Right ventricle myocardium superior (tissue), 1 donor: ENCODE results near the gene MT2A. TPM values are rescaled to one million over a fixed set of nuclear protein-coding genes. Genes with fewer than 3 reads are reported as not detected.

Experiments used
- ATAC-seq: fragments of 200-7000 bp; cut with Tn5 transposase; one replicate; pipeline ENCODE4 v1.9.1; 2020; ENCODE audit warnings: mild to moderate bottlenecking; ENCODE audit not compliant: poor library complexity
- DNase-seq: peaks from one replicate; pipeline ENCODE4 v3.0.0-alpha.2; 2020
- intact Hi-C: fragments of 100-400 bp; cut with DNase I; formaldehyde crosslinking; loops from one replicate; pipeline ENCODE4 v1.11.2; 2022
- total RNA-seq: library from RNA; stranded (reverse); fragmentation: NEBNext Ultra II Directional; extraction: Animal tissue kit (Norgen Biotek cat#: 25700); gene quantifications from one replicate; pipeline ENCODE4 v1.2.1, GENCODE V29; 2021
- donor health status: DM: no; HTN: yes; CAD: no; lungs with severe emphysema.

The MT2A gene
- total RNA-seq, 1 donor from 2014 or later, result 87.9 TPM

DNA sequence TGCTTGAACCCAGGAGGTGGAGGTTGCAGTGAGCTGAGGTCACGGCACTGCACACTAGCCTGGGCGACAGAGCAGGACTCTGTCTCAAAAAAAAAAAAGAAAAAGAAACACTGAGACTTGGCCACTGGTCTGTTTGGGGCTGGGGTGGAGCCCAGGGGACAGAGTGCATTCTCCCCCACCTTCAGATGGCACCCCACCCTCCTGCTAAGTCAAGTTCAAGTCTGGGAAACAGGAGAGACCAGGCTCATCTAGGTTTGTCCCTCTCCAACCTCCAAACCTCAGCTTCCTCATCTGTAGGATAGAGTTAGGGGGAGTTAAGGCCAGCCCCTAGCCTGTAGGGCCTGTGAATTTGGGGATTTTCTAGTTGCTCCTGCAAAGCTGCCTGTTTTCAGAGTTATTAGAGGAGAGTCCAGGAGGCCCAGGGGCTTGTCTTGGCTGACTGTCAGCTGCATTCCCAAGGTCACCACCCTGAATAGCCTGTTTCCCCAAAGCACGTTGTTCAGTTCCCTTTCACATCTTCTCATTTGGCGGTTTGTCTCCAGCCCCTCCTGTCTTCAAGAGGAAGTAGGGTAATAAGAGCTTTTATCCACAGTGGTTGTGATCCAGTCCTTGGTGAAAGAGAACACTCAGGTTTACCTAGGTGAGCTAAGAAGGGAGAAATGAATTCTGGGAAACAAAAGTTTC is 16.9 kb upstream of the MT2A start:
- intact Hi-C loops, result no loop called here
- no peak for ATAC-seq

DNA sequence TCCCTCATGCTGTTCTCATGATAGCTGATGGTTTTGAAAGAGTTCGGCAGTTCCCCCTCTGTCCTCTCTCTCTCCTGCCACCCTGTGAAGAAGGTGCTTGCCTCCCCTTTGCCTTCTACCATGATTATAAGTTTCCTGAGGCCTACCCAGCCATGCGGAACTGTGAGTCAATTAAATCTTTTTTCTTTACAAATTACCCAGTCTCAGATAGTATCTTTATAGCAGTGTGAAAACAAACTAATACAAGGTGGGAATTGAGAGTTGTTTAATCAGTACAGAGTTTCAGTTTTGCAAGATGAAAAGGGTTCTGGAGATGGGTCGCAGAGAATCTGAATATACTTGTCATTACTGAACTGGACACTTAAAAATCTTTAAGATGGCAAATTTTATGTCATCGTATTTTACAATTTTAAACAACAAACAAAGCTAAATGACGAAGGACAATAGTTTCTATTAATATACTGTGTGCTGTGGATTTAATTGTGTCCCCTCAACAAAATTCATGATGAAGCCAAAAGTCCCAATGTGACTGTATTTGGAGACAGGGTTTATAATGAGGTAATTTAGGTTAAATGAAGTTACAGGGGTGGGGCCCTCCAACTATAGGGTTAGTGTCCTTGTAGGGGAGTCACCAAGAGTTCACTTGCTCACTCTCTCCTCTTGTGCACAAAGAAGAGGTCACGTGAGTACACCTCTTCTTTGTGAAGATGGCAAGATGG is 14.7 kb upstream of the MT2A start:
- intact Hi-C loops, result no loop called here
- DNase-seq (no peak), ATAC-seq (no peak)

More for the DNA sequence above, 16.9 kb upstream of the MT2A start:
- no peak for DNase-seq

DNA sequence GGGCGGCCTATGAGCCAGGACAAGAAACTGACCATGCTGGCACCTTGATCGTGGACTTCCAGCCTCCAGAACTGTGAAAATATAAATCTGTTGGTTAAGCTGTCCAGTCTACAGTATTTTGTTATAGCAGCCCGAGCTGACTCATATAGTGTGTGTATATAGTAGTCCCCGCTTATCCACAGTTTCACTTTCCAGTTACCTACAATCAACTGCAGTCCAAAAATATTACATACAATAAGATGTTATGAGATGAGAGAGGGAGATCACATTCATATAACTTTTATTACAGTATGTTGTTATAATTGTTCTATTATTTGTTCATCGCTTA is 14.1 kb upstream of the MT2A start:
- no peak for ATAC-seq
- no peak for DNase-seq
- intact Hi-C loops, result no loop called here

DNA sequence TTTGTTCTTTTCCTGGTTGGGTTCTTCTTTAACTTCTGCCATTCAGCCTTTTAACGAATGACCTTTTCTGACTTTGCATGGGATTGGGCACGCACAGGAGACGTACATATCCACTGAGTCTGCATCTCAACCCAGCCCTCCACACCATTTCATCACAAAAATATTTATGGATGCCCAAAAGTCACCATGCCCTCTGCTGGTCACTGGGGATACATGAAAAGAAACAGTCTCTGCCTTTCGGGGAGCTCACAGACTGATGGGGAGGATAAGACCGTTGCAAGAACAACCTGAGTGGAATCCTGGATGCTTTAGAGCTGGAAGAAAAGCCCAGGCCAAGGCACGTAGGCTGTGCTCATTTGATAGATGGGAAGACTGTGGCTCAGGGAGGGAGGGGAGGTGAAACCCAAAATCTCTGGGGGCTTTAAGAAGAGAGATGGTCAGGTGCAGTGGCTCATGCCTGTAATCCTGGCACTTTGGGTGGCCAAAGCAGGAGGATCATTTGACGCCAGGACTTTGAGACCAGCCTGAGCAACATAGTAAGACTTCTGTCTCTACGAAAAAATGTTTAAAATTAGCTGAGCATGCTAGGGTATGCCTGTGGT is 7.9 kb upstream of the MT2A start:
- intact Hi-C loops, result loop anchor here (5.0 kb wide), 2 partner anchors 78 to 102 kb away; partner anchors contain the start of gene BBS2
- ATAC-seq, result peak; percentile 53
- no peak for DNase-seq

DNA sequence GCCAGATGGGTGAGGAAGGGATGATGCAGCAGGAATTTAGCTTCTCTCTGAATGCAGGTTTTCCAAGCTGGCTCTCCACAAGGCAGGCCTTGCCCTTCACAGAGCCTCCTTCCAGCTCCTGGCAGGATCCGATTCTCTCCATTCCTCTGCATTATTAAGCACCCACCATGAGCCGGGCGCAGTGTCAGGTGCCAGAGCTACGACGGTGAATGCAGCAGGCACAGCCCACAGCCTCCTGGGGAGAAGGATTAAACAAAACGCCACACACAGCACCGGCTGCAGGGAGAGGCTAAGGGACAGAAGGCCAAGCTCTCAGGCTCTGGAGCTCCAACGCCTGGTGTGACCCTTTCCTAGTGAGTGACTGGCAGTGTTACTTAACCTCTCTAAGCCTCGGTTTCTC is 7.1 kb upstream of the MT2A start:
- DNase-seq (no peak), ATAC-seq (no peak)
- intact Hi-C loops, result loop anchor here (5.0 kb wide), 2 partner anchors 79 to 101 kb away; partner anchors contain the start of gene BBS2

DNA sequence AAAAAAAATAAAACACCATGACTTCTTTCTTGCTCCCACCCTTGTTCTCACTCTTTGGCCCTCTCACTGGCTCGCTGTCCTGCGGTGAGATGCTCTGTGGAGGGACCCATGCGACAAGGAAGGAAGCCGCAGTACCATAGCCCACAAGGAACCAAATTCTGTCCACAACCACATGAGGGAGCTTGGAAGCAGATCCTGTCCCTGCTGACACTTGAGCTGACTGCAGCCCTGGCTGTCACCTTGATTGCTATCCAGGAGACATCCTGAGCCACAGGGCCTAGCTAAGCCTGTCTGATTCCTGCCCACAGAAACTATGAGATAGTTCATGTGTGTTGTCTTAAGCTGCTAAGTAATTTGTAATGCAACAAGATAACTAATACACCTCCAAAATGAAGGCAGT is 4.8 kb upstream of the MT2A start:
- DNase-seq (no peak), ATAC-seq (peak; percentile 36)
- intact Hi-C loops, result loop anchor here (5.0 kb wide), 2 partner anchors 81 to 99 kb away; partner anchors contain the start of gene BBS2

DNA sequence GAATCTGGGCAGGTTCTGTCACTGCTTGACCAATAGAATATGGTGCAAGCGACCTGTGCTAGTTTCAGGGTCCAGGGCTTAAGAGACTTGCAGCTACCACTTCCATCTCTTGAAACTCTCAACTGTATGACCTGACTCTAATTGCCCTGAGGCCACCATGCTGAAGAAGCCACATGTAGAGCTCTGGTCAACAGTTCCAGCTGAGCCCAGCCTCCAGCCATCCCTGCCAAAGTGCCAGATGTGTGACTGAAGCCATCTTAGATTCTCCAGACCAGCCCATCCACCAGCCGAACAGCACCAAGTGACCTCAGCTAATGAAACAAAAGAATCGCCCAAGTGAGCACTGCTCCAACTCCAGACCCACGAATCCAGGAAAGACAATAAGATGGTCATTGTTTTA is 3.4 kb upstream of the MT2A start:
- DNase-seq (no peak), ATAC-seq (no peak)
- intact Hi-C loops, result loop anchor here (5.0 kb wide), 2 partner anchors 83 to 97 kb away; partner anchors contain the start of gene BBS2

DNA sequence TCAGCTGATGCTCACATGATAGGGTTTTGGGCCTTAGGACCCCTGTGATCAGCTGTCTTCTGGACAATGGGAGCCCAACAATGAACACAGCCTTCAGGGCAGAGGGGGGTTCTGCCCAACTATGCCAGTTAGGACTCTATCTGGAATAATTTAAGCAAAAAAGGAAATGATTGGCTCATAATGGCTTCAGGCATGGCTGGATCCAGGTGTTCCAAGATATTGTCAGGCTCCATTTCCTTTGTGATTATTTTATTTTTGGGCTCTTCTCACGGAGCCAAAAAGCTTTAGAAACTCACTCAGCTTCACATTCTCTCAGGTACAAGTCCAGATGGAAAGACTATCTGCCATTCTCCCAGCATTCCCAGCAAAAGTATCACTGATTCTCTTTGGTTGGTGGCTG is 2.9 kb upstream of the MT2A start:
- ATAC-seq, result no peak
- no peak for DNase-seq
- intact Hi-C loops, result no loop called here

DNA sequence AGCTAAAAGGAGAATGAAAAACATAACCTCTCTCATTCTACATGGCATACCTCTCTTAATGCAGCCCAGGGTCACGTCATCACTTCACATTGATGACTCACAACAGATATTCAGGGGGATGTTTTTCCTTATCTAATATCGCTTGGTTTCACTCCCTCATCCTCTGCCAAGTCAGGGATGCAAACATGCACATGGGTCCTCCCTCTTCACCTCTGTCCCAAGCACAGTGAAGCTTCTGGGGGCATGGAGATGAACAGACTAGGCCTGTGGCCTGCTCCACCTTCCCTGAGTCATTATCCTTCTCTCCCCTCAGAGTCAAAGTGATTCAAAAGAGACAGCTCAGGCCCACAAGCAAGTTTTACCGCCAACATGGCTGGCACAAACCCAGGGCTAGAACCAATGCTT is 2.3 kb upstream of the MT2A start:
- ATAC-seq (no peak), DNase-seq (no peak)
- intact Hi-C loops, result no loop called here

DNA sequence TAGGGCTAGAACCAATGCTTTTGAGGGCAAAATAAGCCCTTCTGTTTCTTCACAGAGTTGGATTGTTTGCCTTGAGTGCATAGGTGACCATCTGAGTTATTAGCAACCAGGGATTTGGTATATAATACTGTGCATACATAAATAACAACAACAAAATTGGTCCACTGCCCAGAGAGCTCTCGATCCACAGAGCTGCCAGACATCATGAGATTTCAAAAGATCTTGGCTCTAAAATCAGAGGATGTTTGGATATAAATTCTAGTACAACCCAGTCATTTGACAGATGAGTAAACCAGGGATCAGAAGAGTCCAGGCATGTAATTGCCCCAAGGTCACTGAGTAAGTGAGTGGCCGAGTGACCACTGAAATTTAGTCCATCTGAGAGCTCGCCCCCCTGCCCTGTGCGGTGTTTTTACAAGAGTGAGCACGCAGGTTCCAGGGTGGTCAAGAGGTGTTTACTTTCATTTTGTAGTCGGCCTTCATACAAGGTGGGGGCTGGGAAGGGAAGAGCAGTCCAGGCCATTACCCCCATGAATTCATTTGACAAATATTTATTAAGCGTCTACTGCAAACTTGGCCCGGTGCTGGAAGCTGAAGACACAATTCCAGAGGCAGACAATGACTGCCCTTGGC is 1.8 kb upstream of the MT2A start:
- intact Hi-C loops, result no loop called here
- DNase-seq (no peak), ATAC-seq (peak; percentile 1)

DNA sequence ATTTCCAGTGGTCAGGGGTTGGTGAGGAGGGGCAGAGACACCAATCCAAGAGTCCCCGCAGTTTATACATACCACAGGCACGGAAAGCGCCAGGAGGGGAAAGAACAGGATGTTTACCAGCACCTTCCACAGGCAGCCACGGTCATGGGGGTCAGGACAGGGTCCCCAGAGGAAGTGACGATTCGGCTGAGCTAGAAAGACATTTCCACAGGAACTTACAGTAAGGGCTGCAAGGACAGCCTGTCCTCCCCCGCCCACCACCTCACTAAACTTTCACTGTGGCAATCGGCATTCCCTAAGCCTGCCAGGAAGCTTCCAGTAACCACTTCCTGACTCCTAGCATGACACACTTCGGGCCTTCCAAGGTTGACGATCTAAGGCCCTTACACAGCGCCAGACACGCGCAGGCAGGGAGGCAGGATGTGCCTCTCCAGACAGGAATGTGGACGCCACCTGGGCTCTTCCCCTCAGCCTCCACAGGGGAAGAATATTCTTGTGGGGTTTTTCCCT is 1.2 kb upstream of the MT2A start:
- ATAC-seq (peak; percentile 0), DNase-seq (peak; percentile 84)
- intact Hi-C loops, result no loop called here

DNA sequence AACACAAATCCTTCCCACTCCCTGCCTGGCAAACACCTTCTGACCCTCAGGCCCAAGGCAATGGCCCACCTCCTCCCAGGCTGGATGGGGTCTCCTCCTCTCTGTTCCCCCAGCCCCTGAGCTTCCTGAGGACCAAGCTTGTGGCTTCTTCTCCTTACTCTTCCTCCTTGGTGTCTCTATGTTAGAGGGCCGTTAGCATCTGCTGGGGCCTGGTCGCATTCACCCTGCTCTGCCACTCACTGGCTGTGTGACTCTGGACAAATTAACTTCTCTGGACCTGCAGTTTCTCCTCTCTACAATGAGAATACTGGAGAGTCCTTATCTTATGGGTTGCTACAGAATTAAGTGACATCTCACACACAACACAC is 725 bp upstream of the MT2A start:
- DNase-seq, result no peak
- ATAC-seq, result no peak
- intact Hi-C loops, result loop anchor here (2.0 kb wide), 1 partner anchor 75 kb away; the partner anchor contains the start of gene MT1X

DNA sequence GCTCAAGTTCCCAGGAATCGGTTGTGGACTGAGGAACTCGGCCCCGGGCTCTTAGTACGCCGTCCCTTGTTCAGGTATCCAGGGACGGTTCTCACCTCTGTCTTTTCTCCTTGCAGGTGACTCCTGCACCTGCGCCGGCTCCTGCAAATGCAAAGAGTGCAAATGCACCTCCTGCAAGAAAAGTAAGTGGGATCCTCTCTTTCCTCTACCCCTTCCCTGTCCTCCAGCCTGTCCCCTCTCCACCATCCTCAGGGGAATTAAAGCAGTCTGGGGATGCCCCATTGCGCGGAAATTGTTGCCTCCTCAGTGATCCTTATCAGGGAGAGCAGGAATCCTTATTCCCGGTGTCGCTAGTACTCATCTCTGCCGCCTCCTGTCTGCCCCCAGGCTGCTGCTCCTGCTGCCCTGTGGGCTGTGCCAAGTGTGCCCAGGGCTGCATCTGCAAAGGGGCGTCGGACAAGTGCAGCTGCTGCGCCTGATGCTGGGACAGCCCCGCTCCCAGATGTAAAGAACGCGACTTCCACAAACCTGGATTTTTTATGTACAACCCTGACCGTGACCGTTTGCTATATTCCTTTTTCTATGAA is 585 bp downstream of the MT2A start:
- intact Hi-C loops, result loop anchor here (2.0 kb wide), 1 partner anchor 74 kb away; the partner anchor contains the start of gene MT1X
- no peak for ATAC-seq
- DNase-seq, result no peak

DNA sequence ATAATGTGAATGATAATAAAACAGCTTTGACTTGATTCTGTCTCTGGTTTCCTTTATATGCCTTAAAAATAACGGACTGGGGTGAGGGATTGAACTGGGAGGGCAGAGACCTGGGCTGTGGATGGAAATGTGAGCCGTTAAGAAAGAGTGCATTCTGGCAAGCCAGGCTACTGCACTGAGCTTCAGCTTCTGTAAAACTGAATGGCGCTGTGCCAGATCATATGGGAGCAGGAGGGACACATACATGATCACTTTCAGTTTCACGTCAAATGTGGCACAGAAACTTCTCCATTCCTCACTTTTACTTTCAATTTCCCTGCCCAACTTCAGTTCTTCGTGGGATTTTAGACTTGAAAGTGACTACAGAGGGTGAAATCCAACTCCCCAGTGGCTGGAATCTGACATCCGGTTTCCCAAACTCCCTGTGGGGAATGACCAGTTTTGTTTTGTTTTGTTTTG is 1.1 kb downstream of the MT2A start:
- intact Hi-C loops, result loop anchor here (2.0 kb wide), 1 partner anchor 73 kb away; the partner anchor contains the start of gene MT1X
- ATAC-seq, result peak; percentile 23

DNA sequence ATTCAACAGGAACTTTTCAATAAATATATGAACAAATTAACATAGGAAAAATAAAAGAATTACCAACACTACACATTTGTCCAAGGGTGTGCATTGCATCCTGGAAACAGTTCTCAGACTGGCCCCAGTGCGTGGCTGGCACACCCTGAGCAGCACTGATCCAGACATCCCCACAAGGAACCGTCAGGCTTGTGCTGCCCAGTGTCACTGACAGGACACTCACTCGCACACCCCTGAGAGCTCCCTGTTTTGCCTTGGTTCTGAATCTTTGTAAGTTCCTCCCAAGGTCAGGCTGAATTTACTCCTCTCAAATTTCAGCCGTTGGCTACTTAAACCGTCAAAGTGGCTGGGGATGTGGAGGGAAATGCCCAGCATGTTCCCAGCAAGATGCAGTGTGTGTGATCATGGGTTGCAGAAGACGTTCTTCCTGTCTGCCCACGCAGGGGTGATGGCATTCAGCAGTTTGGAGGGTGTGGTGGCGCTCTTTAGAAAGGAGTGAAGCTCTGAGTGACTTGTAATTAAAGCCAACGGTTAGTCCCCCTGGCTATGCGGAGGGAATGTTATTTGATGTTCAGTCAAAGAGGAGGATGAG is 1.7 kb downstream of the MT2A start:
- DNase-seq (no peak), ATAC-seq (peak; percentile 3)
- intact Hi-C loops, result no loop called here

More for the DNA sequence above, 1.1 kb downstream of the MT2A start:
- DNase-seq, result peak; percentile 70

DNA sequence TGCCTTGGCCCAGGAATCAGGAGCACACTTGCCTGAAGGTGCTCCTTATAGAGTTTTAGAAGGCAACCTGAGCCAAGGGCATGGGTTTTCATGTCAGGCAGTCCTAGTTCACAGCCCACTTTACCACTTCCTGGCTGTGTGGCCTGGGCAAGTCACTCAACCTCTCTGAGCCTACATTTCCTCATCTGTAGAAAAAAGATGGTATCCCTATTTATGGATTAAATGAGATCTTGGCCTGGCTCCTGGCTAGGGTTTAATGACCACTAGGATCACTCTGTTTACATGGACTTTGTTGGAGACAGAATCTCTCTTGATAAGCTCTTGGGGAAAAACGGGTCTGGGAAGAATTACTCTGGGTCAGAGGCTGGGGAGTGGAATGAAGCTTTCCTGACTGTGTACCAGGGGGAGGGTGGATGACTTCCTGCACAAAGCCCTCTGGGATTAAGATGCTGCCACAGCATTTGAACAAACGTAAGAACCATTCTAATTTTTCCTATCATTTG is 2.3 kb downstream of the MT2A start:
- intact Hi-C loops, result no loop called here
- ATAC-seq, result no peak

DNA sequence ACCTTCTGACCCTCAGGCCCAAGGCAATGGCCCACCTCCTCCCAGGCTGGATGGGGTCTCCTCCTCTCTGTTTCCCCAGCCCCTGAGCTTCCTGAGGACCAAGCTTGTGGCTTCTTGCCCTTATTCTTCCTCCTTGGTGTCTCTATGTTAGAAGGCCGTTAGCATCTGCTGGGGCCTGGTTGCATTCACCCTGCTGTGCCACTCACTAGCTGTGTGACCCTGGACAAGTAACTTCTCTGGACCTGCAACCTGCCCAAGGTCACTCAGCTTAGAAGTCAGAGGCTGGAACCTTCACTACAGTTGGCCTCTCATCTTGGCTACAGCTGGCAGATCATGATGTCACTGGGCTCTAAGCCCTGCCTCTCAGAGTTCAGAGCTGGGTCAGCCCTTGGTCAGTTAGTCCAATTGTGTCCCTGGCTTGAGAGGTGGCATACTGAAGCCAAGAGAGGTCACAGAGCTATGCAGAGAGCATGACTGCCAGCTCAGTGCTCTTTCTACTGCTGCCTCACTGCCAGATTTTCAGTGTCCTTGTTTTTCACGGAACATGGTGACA is 3.0 kb downstream of the MT2A start:
- ATAC-seq (peak; percentile 64), DNase-seq (peak; percentile 81)
- intact Hi-C loops, result no loop called here

More for the DNA sequence above, 2.3 kb downstream of the MT2A start:
- no peak for DNase-seq

DNA sequence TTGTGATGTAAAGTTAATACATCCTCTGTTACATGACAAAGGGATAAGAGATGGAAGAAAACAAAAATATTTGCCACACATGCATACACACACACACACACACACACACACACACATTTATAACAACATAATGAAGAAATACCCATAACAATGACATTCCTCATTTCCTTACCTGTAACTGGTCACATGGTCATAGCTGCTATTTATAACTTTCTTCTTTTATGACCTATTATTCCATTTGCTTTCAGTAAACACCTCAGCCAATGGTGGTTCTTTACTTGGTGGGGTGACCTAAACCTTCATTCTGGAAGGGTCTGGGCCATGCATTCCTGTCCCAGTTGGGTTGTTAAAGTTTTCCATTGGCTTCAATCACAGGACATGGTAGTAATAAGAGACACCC is 5.3 kb downstream of the MT2A start:
- DNase-seq, result no peak
- no peak for ATAC-seq
- intact Hi-C loops, result no loop called here
